HEK293 (cell line): ENCODE measurements around the gene ALG8.

Experiments
- CTCF ChIA-PET: fragments of 350-600 bp; formaldehyde crosslinking; extraction: SDS; loops from one replicate; lab custom pipeline; 2021; ENCODE audit warnings: antibody characterized with exemption; lab: Yijun Ruan, JAX
- POLR2A ChIA-PET: fragments of 300-600 bp; formaldehyde crosslinking; extraction: SDS; loops from one replicate; lab custom pipeline; 2020; ENCODE audit warnings: antibody characterized with exemption, inconsistent platforms; lab: Yijun Ruan, JAX
- H3K27ac ChIP-seq: fragments of 200-500 bp; sonication (Bioruptor generic); 2 replicates; pipeline ENCODE4 v1.5.1; 2014; ENCODE audit warnings: low read depth, low read length, control low read depth, inconsistent platforms; ENCODE audit errors: extremely low read depth
- H3K36me3 ChIP-seq, 2 experiments: fragments of 200-500 bp in 1 of 2; sonication (Bioruptor generic) in 1 of 2; 1 replicate in 1 of 2; 2 replicates in 1 of 2; pipeline ENCODE4 v1.5.1; 2014 to 2017; ENCODE audit warnings: inconsistent platforms in 2 of 2, low read length in 2 of 2; ENCODE audit not compliant: control insufficient read depth in 2 of 2, insufficient read depth in 1 of 2
- H3K4me1 ChIP-seq: fragments of 200-500 bp; sonication (Bioruptor generic); 2 replicates; pipeline ENCODE4 v1.5.1; 2014; ENCODE audit warnings: mild to moderate bottlenecking, low read length, inconsistent platforms; ENCODE audit not compliant: control insufficient read depth, insufficient read depth
- H3K4me3 ChIP-seq: 2 replicates; pipeline ENCODE4 v1.5.1; 2011; ENCODE audit warnings: low read depth, mild to moderate bottlenecking, control low read depth, low read length, moderate library complexity
- H3K9me3 ChIP-seq: fragments of 200-500 bp; sonication (Bioruptor generic); 2 replicates; pipeline ENCODE4 v1.5.1; 2014; ENCODE audit warnings: low read depth, low read length, inconsistent platforms; ENCODE audit not compliant: control insufficient read depth, insufficient read depth
- IKZF3 ChIP-seq: fragments of 450-650 bp; IDR thresholded peaks from 2 replicates; pipeline ENCODE4 v1.5.0; 2018; ENCODE audit warnings: missing biosample characterization, mild to moderate bottlenecking, missing genetic modification characterization, moderate library complexity
- KLF8 ChIP-seq: fragments of 450-650 bp; formaldehyde crosslinking; IDR thresholded peaks from 2 replicates; pipeline ENCODE4 v1.5.1; 2016; ENCODE audit warnings: missing biosample characterization, missing genetic modification characterization
- KLF9 ChIP-seq: fragments of 450-650 bp; formaldehyde crosslinking; IDR thresholded peaks from 2 replicates; pipeline ENCODE4 v1.5.1; 2016; ENCODE audit warnings: missing biosample characterization, missing genetic modification characterization, low read depth
- MZF1 ChIP-seq: fragments of 450-650 bp; formaldehyde crosslinking; IDR thresholded peaks from 2 replicates; pipeline ENCODE4 v1.5.1; 2017; ENCODE audit warnings: missing biosample characterization, missing genetic modification characterization, borderline replicate concordance
- RBAK ChIP-seq: fragments of 450-650 bp; formaldehyde crosslinking; IDR thresholded peaks from 2 replicates; pipeline ENCODE4 v1.5.1; 2016; ENCODE audit warnings: missing biosample characterization, missing genetic modification characterization
- SALL2 ChIP-seq: fragments of 450-650 bp; formaldehyde crosslinking; IDR thresholded peaks from 2 replicates; pipeline ENCODE4 v1.5.0; 2017; ENCODE audit warnings: missing biosample characterization, mild to moderate bottlenecking, missing genetic modification characterization, borderline replicate concordance
- SCRT1 ChIP-seq: fragments of 450-650 bp; formaldehyde crosslinking; IDR thresholded peaks from 2 replicates; pipeline ENCODE4 v1.5.1; 2016; ENCODE audit warnings: missing biosample characterization, missing genetic modification characterization, borderline replicate concordance
- SETDB1 ChIP-seq: IDR thresholded peaks from one replicate; pipeline ENCODE4 v1.6.1; 2017; ENCODE audit warnings: mild to moderate bottlenecking, low read length, moderate library complexity, mixed read lengths; ENCODE audit not compliant: insufficient read length
- TRIM28 ChIP-seq: IDR thresholded peaks from 2 replicates; pipeline ENCODE4 v1.6.1; 2011; ENCODE audit warnings: low read length, control low read depth, borderline replicate concordance
- TSHZ1 ChIP-seq: fragments of 450-650 bp; formaldehyde crosslinking; IDR thresholded peaks from 2 replicates; pipeline ENCODE4 v1.5.1; 2016; ENCODE audit warnings: missing biosample characterization, missing genetic modification characterization, borderline replicate concordance
- ZFP69B ChIP-seq: fragments of 450-650 bp; formaldehyde crosslinking; IDR thresholded peaks from 2 replicates; pipeline ENCODE4 v1.5.1; 2016; ENCODE audit warnings: missing biosample characterization, missing genetic modification characterization
- ZNF133 ChIP-seq: fragments of 450-650 bp; formaldehyde crosslinking; IDR thresholded peaks from 2 replicates; pipeline ENCODE4 v1.5.1; 2016; ENCODE audit warnings: missing biosample characterization, missing genetic modification characterization
- ZNF140 ChIP-seq: fragments of 450-650 bp; formaldehyde crosslinking; IDR thresholded peaks from 2 replicates; pipeline ENCODE4 v1.5.1; 2016; ENCODE audit warnings: missing biosample characterization, missing genetic modification characterization
- ZNF175 ChIP-seq: fragments of 450-650 bp; formaldehyde crosslinking; IDR thresholded peaks from 2 replicates; pipeline ENCODE4 v1.5.1; 2016; ENCODE audit warnings: missing biosample characterization, missing genetic modification characterization
- ZNF2 ChIP-seq: fragments of 450-650 bp; formaldehyde crosslinking; IDR thresholded peaks from 2 replicates; pipeline ENCODE4 v1.5.1; 2016; ENCODE audit warnings: missing biosample characterization, missing genetic modification characterization
- ZNF221 ChIP-seq: fragments of 450-650 bp; formaldehyde crosslinking; IDR thresholded peaks from 2 replicates; pipeline ENCODE4 v1.5.1; 2017; ENCODE audit warnings: missing biosample characterization, missing genetic modification characterization, borderline replicate concordance
- ZNF223 ChIP-seq: fragments of 450-650 bp; formaldehyde crosslinking; IDR thresholded peaks from 2 replicates; pipeline ENCODE4 v1.5.1; 2016; ENCODE audit warnings: missing biosample characterization, missing genetic modification characterization
- ZNF24 ChIP-seq: fragments of 450-650 bp; formaldehyde crosslinking; IDR thresholded peaks from 2 replicates; pipeline ENCODE4 v1.5.1; 2016; ENCODE audit warnings: missing biosample characterization, missing genetic modification characterization
- ZNF302 ChIP-seq: fragments of 450-650 bp; formaldehyde crosslinking; IDR thresholded peaks from 2 replicates; pipeline ENCODE4 v1.5.1; 2016; ENCODE audit warnings: missing biosample characterization, missing genetic modification characterization, low read depth
- ZNF311 ChIP-seq: fragments of 450-650 bp; formaldehyde crosslinking; IDR thresholded peaks from 2 replicates; pipeline ENCODE4 v1.5.1; 2017; ENCODE audit warnings: missing biosample characterization, missing genetic modification characterization, borderline replicate concordance
- ZNF391 ChIP-seq: fragments of 450-650 bp; formaldehyde crosslinking; IDR thresholded peaks from 2 replicates; pipeline ENCODE4 v1.5.1; 2016; ENCODE audit warnings: low read depth, missing biosample characterization, missing genetic modification characterization, borderline replicate concordance
- ZNF530 ChIP-seq: fragments of 450-650 bp; formaldehyde crosslinking; IDR thresholded peaks from 2 replicates; pipeline ENCODE4 v1.5.1; 2016; ENCODE audit warnings: low read depth, missing biosample characterization, missing genetic modification characterization
- ZNF560 ChIP-seq: fragments of 450-650 bp; formaldehyde crosslinking; IDR thresholded peaks from 2 replicates; pipeline ENCODE4 v1.5.1; 2017; ENCODE audit warnings: missing biosample characterization, missing genetic modification characterization, borderline replicate concordance
- ZNF639 ChIP-seq: fragments of 450-650 bp; formaldehyde crosslinking; IDR thresholded peaks from 2 replicates; pipeline ENCODE4 v1.5.1; 2016; ENCODE audit warnings: missing biosample characterization, missing genetic modification characterization
- ZNF692 ChIP-seq: fragments of 450-650 bp; formaldehyde crosslinking; IDR thresholded peaks from 2 replicates; pipeline ENCODE4 v1.5.1; 2016; ENCODE audit warnings: missing biosample characterization, missing genetic modification characterization
- ZNF704 ChIP-seq: fragments of 450-650 bp; formaldehyde crosslinking; IDR thresholded peaks from 2 replicates; pipeline ENCODE4 v1.5.1; 2016; ENCODE audit warnings: missing biosample characterization, missing genetic modification characterization
- ZNF707 ChIP-seq: fragments of 450-650 bp; formaldehyde crosslinking; IDR thresholded peaks from 2 replicates; pipeline ENCODE4 v1.5.1; 2016; ENCODE audit warnings: missing biosample characterization, missing genetic modification characterization
- ZNF777 ChIP-seq: fragments of 450-650 bp; formaldehyde crosslinking; IDR thresholded peaks from 2 replicates; pipeline ENCODE4 v1.5.1; 2017; ENCODE audit warnings: missing biosample characterization, missing genetic modification characterization, borderline replicate concordance
- ZNF792 ChIP-seq: fragments of 450-650 bp; formaldehyde crosslinking; IDR thresholded peaks from 2 replicates; pipeline ENCODE4 v1.5.1; 2016; ENCODE audit warnings: missing biosample characterization, missing genetic modification characterization

ALG8 gene

GRCh38 chr11:78164471-78164870 is 25.0 kb upstream of the ALG8 start (continued):
- TF ChIP-seq ZNF221 (tag by site-specific recombination) = no peak

- ChIA-PET CTCF (no interaction called here), POLR2A (no interaction called here)
- no peaks in the 10 kb centered on the region for H3K36me3 ChIP-seq
- TF ChIP-seq ZNF530 (tag by site-specific recombination) = no peak
- TF ChIP-seq KLF8 (tag by site-specific recombination) = no peak
- TF ChIP-seq ZNF133 (tag by site-specific recombination) = no peak
- TF ChIP-seq ZNF140 (tag by site-specific recombination) = no peak
- no peak for TF ChIP-seq ZNF311 (tag by site-specific recombination)
- TF ChIP-seq ZFP69B (tag by site-specific recombination) = no peak
- no peak for TF ChIP-seq ZNF639
- no peak for TF ChIP-seq RBAK
- no peak for TF ChIP-seq ZNF2 (tag by site-specific recombination)
- TF ChIP-seq MZF1 (tag by site-specific recombination) = no peak
- no peak for TF ChIP-seq ZNF560 (tag by site-specific recombination)
- no peak for TF ChIP-seq ZNF707 (tag by site-specific recombination)
- TF ChIP-seq ZNF704 (tag by site-specific recombination) = no peak
- TF ChIP-seq ZNF391 (tag by site-specific recombination) = no peak
- TF ChIP-seq, all 188 proteins: peak for 0
- Histone ChIP-seq H3K27ac (no peak overlapping the region), H3K4me1 (no peaks in the 10 kb centered on the region), H3K4me3 (no peak overlapping the region), H3K9me3 (no peaks in the 10 kb centered on the region)
Measured at GRCh38 chr11:78163828-78164227, 24.4 kb upstream of the ALG8 start.

GRCh38 chr11:78161962-78162371 is 22.5 kb upstream of the ALG8 start:
- no peak overlapping the region for H3K27ac ChIP-seq
- H3K4me3 ChIP-seq = no peak overlapping the region
- H3K36me3 ChIP-seq = no peaks in the 10 kb centered on the region
- ChIA-PET POLR2A (no interaction called here), CTCF (interaction anchor here (0.7 to 1.1 kb wide), 2 partner anchors 71 to 259 kb away, joined by 3 read pairs; no protein-coding TSS in a partner anchor)
- no peaks in the 10 kb centered on the region for H3K9me3 ChIP-seq
- no peaks in the 10 kb centered on the region for H3K4me1 ChIP-seq
- TF ChIP-seq ZNF24 (tag by site-specific recombination) = no peak
- no peak for TF ChIP-seq ZNF302 (tag by site-specific recombination)
- no peak for TF ChIP-seq SETDB1
- TF ChIP-seq ZNF223 (tag by site-specific recombination) = no peak
- TF ChIP-seq ZNF311 (tag by site-specific recombination) = no peak
- TF ChIP-seq IKZF3 (tag by site-specific recombination) = no peak
- no peak for TF ChIP-seq ZNF692 (tag by site-specific recombination)
- no peak for TF ChIP-seq ZNF777
- TF ChIP-seq ZNF175 (tag by site-specific recombination) = no peak
- TF ChIP-seq SCRT1 (tag by site-specific recombination) = no peak
- TF ChIP-seq SALL2 (tag by site-specific recombination) = no peak
- TF ChIP-seq TSHZ1 (tag by site-specific recombination) = no peak
- no peak for TF ChIP-seq KLF9 (tag by site-specific recombination)
- TF ChIP-seq TRIM28 = no peak
- TF ChIP-seq ZNF792 (tag by site-specific recombination) = no peak
